ENCODE results near the gene MRPS5.
A peak's percentile ranks its signal among the peaks of the same experiment; 100 is the strongest.

MRPS5 gene

DNA sequence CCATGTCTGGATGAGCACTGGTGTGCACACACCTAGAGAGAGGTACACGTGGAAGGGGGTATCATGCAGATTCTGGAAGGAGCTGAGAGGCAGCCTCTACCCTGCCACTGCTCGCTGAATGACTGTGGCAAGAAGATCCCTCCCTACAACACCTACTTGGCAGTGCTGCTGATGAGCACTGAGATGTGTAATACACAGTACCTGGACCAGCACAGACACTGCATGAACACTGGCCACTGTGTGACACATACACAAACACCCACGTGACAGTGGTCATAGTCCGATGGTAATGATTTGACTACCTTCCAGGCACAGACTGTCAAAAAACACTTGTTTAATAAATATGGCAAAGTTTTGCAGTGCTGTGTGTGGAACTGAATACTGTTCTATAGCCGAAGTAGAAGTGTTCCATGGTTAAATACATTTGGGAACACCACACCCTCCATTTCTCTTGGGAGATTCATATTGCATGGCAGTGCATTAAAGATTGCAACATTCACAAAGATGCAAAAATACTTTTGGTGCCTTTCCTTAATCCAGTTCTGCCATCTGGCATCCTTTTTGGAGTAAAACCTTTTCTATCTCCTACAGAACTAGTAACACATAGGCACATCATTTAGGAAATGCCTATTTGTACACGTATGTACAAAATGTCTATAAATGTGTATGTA lies 29.6 kb downstream of the MRPS5 start:
- no peak for DNase-seq

DNA sequence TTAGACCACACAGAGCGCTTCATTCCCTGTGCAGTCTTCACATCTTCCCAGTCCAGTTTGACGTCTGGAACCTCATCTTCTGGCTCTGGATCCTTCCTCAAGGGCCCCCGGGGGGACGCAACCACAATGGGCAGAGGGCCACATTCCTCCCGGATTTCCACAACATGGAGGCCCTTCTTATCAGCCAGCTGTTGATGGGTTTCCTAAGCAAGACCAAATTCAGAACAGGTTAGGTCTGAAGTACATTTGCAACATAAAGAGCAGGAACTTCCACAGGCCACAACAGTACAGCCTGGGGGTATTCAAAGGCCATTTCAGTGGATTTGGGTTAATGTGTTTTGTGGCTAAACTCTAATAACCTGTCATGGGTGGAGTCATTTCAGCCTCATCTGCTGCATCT lies 34.2 kb downstream of the MRPS5 start:
- DNase-seq, result no peak

DNA sequence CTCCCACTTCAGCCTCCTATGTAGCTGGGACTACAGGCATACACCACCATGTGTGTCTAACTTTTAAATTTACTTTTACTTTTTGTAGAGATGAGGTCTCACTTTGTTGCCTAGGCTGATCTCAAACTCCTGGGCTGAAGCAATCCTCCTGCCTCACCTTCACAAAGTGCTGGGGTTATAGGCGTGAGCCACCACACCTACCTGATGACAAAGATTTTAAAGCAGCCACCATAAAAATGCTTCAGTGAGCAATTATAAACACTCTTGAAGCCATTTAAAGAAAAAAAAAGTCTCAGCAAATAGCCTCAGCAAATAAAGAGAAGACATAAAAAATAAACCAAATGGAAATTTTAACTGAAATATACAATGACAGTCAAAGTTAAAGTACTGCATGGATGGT lies 35.6 kb downstream of the MRPS5 start:
- no peak for DNase-seq

DNA sequence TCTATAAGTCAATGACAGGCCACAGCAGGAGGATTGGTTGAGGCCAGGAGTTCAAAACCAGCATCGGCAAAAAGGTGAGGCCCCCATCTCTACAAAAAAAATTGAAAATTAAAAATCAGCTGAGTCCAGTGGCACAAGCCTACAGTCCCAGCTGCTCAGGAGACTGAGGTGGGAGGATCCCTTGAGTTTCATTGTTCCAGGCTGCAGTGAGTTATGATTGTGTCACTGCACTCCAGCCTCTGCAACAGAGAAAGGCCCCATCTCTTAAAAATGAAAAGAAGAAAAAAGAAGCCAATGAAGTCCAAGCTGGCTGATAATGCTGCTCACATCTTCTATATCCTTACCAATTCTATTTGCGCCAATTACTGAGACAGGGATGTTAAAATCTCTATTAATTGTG lies 39.1 kb downstream of the MRPS5 start:
- DNase-seq, result no peak

DNA sequence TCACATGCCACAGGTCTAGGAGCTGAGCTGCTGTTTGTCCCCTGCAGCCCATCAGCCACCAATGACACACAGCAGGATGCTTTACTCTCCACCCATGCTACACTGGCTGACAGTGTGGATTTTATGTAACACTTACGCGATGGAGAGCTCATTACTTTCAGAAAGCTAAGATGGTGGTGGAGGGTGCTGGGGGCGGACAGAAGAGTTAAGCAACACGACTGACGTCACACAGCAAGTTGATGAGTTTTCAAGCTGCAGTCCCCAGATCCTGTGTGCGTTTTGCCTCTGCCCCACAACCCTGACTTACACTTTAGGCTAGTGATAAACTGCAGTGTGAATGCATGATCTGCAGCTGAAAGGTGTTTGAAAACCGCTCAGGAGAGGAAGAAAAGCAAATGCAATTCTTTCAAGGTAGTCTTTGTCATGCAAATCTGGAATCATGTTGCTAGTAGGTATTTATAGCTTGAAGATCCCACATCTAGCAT lies 42.4 kb downstream of the MRPS5 start:
- no peak for DNase-seq

DNA sequence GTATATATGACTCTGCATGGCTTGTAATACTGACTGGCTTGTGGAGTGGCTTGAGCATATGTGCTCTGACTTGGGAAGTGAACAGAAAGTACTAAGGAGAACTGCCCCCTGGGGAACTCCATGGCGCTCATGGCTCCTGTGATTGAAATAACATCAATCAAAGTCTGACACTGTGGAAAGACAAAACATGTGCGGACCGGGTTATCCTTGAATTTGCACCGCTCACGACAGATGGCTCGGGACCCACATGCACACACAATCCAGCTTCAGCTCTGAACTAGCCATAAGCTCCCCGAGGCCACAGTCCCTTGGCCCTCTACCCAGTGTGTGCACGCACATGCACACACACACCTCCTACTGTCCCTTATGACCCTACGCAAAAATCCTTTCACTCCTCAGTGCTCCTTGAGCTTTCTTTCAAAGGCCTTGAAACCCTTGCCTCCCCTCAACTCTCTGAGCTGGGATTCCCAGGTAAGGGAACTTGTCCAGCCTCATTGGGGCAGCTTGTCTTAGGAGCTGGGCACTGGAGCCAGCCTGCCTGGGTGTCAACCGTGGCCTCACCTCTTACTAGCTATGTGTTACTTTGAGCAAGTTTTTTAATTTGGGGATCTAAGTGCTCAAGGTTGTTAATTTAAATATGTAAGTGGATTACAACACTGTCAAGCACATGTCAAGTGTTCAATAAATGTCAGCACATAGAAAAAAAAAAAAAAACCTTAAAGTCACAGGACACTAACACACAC lies 43.6 kb downstream of the MRPS5 start:
- DNase-seq, result no peak

DNA sequence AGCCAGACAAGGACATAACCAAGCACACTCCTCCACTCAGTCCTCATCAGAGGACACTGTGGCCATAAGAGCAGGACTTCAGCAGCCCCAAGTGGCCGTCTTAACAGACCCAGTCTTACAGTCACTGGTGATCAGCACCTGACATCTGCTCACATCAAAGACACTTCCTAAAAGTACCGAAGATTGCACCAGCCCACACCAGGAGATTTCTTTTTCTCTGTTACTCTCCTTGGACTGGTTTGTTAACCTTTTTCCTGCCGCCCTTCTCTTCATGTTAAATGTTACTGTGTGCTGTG lies 44.1 kb downstream of the MRPS5 start:
- DNase-seq, result peak in 11 of 56 donors; percentile 29 to 65 (median 50)

DNA sequence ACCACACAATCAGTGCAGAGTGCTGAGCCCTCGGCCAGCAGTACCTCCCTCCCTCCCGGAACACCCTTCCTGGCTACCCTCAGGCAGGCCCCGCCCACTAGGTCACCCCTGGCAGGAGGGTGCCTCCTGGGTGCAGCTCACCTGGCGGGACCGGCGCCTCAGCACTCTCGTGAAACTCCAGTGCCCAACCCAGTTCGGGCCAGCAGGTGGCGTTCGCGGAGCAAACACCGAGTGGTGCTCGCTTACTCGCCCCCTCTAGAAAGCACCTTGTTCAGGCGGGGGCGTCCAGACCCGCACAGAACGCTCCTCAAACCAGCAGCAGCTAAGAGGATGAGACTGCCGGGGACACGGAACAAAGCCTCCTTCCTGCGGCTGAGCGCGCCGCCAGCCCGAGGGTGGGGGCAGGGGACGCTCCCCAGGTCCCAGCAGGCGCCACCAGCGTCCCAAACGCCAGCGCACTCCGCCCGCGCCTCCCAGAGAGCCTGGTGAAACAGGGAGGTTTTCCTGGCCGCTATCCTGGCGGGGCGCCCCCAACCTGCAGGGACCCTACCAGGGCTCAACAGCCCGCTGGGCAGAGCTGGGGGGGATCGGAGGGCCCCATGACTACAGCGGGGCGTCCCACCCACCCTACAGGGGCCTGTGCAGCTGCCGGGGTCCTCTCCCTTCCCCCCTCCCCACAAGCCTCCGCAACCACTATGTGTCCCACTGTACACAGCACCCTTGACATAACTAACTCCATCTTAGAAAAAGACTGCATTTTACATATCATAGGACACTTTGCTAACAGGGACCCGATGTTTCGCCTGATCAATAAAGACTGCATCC lies 44.7 kb downstream of the MRPS5 start:
- DNase-seq, result peak in 36 of 56 donors; percentile 19 to 86 (median 63)

DNA sequence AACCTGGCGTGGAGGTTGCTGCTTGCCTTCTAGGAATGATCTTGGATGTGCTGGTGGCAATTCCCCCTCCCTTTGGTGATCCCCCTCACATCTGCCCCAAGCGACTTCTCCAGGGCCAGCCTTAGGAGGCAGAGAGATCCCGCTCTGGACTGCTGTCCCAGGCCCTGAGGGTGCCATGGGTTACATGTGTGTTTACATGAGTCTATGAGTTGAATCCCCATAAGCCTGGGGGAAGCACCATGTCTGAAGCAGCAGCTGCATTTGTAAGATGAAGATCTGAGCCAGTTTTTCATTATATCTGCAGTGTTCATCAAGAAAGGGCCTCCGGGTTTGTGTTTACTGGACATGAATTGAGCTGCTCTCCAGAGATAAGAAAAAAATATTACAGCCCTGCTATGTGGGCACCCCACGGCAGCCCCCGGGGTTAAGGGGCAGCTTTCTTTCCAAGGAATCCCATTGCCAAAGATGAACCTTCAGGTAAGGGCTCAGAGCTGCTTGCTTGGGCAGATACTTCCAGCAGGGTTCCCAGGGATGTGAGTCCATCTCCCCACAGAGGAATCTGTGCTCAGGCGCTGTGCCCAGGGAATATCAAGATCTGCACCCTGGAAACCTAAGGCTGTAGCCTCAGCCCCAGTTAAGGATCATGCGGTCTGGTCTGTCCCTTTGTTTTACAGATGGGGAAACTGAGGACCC lies 46.0 kb downstream of the MRPS5 start:
- DNase-seq, result no peak

DNA sequence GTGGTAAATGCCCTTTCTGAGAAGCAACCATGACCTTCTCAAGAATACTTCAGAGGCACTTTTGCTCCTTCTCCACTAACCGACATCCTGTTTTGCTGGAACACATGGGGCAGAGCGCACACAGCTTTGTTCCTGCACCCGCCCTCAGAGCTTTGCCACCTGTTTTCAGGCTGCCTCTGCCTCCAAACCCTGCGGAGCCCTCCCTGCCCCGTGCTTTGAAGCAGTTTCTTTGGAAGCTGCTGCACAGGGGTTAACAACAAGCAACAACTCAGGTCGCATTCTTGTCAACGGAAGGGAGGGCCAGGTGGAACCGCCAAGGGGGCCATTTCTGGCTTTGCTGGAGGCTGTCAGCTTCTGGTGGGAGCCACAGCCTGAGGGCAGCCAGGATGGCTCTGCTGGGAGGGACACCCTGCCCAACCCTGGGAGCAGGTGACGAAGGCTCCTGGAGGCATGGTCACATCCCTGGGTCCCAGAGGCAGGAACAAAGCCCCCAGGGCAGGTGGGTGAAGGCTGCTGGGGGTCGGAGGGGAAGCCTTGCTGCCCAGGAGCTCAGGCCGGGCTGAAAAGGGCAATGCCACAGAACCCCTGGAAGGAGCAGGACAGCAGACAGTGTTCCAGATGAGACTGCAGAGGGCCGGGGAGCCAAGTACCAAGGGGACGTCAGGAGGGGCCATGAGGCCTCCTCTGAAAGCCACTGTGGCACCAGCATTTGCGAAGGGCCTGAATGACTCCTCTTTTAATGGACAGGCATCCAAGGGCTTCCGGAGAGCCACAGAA lies 46.8 kb downstream of the MRPS5 start:
- DNase-seq, result no peak

DNA sequence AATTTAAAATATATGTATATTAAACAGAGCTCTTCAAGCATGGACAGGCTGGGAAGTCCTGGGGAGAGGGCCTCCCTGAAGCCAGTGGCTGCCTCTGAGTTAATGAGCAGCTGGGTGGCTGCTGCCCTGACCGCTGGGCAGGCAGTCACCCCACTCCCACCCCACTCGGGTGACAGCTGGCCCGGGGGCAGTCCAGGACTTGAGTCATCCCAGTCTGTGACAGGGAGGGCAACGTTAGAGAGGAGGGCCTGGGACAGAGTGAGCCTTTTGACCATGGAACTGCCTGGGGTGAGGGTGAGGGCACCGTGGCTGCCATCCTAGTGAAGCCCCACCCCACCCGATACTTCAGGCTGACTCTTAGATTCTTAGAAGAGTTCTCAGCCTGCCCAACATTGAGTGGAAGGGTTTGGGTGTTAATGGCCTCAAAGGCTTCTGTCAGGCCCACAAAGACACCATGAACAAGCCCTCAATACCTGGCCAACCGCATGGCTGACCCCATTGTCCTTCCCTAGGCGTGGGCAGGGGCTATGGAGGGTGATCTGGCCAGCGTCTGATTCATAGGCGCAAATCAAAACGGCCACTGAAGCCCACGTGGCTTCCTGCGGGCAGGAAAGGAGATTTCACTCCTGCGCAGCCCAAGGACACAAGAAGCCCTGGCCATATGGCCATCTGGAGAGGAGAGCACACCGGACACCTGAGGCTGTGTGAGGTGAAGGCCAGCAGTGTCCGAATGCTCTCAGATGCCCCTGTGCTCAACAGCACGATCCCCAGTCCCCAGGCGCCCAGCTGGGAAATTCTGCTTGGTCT lies 47.5 kb downstream of the MRPS5 start:
- peak in 44 of 56 donors; percentile 34 to 92 (median 75) for DNase-seq

DNA sequence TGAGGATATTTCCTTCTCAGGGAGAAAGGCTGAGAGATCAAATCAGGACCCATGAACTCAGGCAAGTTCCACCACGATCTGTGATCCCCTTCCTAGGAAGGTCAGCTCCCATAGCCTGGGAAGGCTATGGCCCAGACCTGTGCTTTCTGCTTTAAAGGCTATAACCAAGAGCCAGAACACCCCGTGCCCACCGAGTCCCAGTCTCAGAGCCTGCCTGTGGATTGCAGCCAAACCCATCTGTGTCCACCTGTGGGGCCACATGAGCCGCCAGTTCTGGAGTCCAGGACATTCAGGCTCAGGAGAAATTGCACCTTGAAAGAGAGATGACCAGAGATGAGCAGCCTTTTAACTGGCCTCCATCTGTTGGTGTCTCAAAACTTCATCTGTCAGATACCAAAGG lies 49.2 kb downstream of the MRPS5 start:
- no peak for DNase-seq

DNA sequence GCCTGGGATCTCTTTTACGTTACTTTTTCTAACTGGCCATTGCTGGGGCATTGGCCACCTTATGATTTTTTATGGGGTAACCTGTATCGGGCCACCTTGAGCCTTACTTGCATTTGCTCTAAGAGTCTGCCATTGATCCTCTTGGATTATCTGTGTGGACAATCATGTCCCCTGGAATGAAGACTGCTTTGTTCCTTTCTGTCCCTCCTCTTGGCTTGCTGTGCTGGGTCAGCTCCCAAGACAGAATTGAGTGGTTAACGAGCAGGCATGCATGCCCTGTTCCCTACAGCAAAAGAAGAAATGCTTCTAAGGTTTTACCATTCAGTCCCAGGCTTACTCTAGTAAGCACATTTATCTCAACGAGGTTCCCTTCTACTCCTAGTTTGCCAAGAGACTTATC lies 49.8 kb downstream of the MRPS5 start:
- DNase-seq, result peak in 3 of 56 donors; percentile 30 to 45 (median 36)

DNA sequence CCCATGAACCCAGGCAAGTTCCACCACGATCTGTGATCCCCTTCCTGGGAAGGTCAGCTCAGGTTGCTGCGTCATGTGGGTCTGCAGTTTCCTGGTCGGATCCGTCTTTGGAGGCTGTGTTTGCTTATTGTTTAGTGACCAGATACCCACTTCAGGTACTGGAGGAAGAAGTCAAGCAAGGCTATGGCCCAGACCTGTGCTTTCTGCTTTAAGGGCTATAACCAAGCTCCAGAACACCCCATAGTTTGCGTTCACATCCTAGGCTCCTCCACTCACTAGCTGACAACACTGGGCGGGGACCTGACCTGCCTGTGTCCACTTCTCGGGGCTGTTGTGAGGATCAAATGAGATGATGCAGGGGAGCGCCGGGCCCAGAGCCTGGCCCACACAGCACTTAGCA lies 52.1 kb downstream of the MRPS5 start:
- DNase-seq, result no peak

DNA sequence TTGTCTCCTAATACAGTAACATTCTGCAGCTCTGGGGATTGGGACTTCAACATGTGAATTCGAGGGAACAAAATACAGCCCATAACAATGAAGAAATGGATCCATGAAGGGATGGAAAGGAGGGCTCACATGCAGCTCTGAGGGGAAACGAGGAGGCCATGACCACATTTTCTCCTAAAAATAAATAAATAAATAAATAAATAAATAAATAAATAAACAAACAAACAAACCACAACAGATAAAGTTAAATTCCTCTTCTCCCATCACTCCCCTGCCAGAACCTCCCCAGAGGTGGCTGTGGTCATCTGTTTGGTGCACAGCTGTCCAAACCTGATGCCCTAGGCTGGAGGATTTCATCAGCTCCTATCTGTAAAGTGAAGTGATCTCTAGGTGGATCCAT lies 53.4 kb downstream of the MRPS5 start:
- no peak for DNase-seq

DNA sequence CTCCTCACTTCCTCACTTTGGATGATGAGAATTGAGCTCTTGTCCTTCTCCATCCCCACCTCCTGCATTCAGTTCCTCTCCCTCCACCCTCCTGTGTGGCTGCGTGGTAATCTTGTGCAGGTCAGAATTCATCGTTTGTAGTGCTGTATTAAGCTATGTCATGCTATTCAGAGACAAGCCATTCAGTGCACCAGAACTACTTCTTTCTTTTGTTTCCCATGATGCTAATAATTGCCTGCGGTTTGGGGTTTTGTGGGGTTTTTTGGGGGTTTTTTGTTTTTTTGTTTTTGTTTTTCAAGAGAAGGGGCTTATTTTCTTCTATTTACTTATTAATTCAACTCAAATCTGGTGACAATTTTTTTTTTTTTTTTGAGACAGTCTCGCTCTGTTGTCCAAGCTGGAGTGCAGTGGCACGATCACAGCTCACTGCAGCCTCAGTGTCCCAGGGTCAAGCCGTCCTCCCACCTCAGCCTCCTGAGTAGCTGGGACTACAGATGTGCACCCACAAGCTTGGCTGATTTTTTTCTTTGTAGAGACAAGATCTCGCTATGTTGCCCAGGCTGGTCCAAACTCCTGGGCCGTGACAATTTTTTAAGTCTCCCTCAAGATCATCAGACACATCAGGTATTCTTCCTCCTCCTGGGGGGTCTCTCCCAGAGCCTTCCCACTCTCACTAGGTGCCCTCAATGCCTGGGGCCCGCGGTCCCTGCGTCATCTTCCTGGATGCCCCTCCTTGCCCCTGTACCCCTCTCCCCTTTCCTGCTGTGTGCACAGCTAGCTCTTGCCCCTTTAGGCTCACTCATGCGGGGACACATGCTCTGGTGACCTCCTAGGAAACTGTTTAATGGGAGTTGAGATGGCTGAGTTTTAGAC lies 58.3 kb downstream of the MRPS5 start:
- no peak for DNase-seq

DNA sequence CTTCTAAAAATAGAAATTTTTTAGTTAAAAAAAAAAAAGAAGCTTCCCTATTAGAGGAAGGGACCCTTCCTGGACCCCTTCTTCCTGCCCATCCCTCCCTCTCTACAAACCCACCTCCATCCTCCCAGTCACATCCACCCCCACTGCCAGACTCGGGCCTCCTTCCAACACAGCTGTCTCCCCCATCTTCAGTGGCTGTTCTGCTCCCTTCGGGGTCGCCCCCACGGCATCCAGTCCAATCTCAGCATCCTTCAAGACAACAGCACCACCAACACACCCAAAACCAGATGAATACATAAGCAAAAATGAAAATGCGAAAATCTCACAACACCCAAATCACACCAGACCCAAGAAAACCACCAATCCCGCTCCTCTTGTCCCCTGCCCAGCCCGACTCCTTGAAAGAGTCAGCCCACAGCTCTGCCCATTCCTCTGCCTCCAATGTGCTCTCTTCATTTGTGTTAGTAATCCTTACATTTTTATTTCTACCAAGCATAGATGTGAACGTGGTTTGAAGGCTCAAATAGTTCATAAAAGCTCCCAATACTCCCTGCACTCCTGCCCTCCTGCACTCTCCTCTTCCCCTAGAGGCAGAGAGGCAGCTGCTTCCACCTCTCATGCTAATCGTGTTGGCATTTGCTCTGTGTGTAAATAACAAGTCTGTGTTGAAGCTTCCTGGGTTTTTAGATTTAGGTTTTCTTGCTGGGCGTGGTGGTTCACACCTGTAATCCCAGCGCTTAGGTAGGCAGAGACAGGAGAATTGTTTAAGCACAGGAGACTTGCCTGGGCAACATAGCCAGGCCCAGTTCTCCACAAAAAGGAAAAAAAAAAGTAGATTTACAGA lies 59.1 kb downstream of the MRPS5 start:
- no peak for DNase-seq

DNA sequence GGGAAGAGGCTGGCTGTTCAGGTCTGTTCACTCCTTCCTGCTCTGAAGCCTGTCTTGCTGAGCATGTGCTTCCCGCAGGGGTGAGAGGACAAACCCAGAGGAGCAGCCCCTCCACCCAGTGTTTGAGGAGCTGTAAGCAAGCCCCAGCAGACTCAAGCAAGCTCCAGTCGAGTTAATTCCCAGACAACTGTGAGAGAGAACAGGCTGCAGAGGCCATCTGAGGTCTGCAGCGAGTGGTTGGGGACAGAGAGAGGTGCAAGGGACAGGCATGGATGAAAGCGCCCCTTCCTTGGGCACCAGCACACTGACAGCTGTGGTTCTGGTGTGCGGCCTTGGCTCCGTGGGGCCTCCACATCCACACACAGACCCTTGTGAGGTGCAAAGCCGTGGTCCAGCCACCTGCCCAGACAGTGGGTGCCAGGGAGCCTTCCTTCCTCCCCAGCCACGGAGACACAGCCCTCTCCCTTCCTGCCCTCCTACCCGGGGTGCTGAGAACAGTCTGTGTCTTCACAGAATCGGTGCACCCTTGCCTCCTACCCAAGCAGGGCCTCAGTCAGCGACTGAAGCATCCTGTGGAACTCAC lies 59.9 kb downstream of the MRPS5 start:
- no peak for DNase-seq

Measured in amygdala (tissue), 56 donors.